IgD-negative memory B cell (primary cell): Measurements from ENCODE around the gene PDYN. TPM values are rescaled to one million over a fixed set of nuclear protein-coding genes. Genes with fewer than 3 reads are reported as not detected.
"Not testable (repeated sequence)": the region's sequence is repeated elsewhere in the genome, so short reads cannot be mapped to it uniquely, and the experiment has no call there.

Experiments
- H3K27ac Mint-ChIP-seq, 3 donors: one replicate each; pipeline ENCODE4 v1.8.0; 2020 to 2022; ENCODE audit warnings: mild to moderate bottlenecking in 3 of 3, mixed read lengths in 3 of 3, moderate library complexity in 1 of 3
- H3K27me3 Mint-ChIP-seq: one replicate; pipeline ENCODE4 v1.8.0; 2021; ENCODE audit warnings: mixed read lengths
- H3K36me3 Mint-ChIP-seq: one replicate; pipeline ENCODE4 v1.8.0; 2020; ENCODE audit warnings: mild to moderate bottlenecking, mixed read lengths
- H3K4me1 Mint-ChIP-seq, 3 donors: one replicate each; pipeline ENCODE4 v1.8.0; 2020 to 2022; ENCODE audit warnings: mixed read lengths in 3 of 3, mild to moderate bottlenecking in 1 of 3
- H3K4me3 Mint-ChIP-seq, 4 donors: one replicate each; pipeline ENCODE4 v1.8.0; 2020 to 2022; ENCODE audit warnings: mild to moderate bottlenecking in 4 of 4, mixed read lengths in 4 of 4, moderate library complexity in 3 of 4
- H3K9me3 Mint-ChIP-seq, 3 donors: one replicate each; pipeline ENCODE4 v1.8.0; 2020 to 2021; ENCODE audit warnings: mixed read lengths in 3 of 3, mild to moderate bottlenecking in 1 of 3
- polyA plus RNA-seq: library from polyadenylated mRNA; unstranded; fragments of 300-500 nt; fragmentation: Illumina TruSeq; gene quantifications from one replicate; pipeline ENCODE4 v1.2.3, GENCODE V29; 2021

Gene PDYN
- not detected for polyA plus RNA-seq

DNA sequence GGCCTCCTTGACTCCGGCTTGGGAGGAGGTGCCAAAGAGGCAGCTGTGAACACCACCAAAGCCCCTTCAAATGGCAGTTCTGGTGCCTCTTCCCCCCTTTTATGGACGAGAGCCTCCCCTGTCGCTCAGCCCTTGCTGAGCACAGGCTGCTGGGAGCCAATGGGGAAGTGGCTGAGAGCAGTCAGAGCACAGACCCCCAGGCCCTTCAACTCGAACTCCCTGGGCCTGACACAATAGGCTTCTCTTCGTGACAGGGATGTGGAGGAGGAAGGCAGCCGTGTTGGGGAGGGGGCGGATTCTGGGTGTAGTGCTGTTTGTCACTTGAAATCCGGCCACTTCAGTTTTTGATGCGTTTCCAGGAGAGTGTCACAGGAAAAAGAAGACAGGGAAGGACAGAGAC, at the start of gene PDYN:
PDYN (minus strand) TSS at position 73 of the 400 bp plus-strand sequence. CDS start 10,974 bp downstream, outside the sequence.
- Mint-ChIP-seq H3K9me3 (no peaks in the 10 kb centered on the region), H3K4me1 (no peaks in the 10 kb centered on the region), H3K36me3 (no peaks in the 10 kb centered on the region), H3K27ac (peak within 1 kb of the TSS in 1 of 3 donors; percentile 54), H3K4me3 (no peak within 1 kb of the TSS), H3K27me3 (peaks cover 19% of the 10 kb centered on the region)

DNA sequence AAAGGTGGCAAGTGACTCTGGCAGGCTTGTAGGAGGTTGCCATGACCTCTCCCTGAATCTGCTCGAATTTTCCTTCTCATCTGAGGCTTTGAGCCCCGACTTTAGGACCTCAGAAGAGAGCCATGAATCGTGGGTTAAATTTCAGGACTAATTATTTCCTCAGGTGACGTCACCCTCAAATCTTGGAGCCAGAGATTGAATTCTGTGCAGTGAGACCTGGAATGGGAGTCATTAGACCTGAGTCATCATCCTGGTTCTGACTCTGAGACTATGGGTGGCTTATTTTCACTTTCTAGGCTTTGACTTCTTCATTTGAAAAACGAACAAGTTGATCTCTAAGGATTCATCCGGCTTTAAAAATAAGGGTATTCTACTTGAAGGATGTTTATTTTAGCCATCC, 48.5 kb upstream of the PDYN start:
- Mint-ChIP-seq H3K36me3 (peaks cover 1% of the 10 kb centered on the region), H3K27me3 (peaks cover 3% of the 10 kb centered on the region), H3K4me1 (no peaks in the 10 kb centered on the region), H3K4me3 (no peak overlapping the region), H3K9me3 (peaks cover 0 to 4% (median 0%) of the 10 kb centered on the region in 3 donors), H3K27ac (no peak overlapping the region)

DNA sequence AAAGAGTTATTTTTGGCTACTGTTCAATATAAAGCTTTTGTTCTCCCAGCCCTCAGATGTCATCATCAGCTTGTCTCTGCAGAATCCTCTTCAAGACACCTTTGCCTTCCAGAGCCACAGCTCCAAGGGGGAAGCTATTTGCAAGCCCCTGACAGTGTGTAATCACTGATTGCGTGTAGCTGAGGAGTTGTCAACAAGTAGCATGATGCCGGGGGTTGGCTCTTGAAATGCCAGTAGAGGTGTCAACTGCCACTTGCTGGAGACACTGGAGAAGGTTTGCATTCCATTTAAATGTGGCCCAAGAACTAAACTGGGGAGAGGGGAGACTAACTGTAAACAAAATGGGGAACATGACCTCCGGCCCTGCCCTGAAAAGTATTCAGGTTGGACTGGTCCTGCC, 44.3 kb upstream of the PDYN start:
- H3K9me3 Mint-ChIP-seq = peaks cover 0 to 6% (median 4%) of the 10 kb centered on the region in 3 donors
- no peak overlapping the region for H3K27ac Mint-ChIP-seq

DNA sequence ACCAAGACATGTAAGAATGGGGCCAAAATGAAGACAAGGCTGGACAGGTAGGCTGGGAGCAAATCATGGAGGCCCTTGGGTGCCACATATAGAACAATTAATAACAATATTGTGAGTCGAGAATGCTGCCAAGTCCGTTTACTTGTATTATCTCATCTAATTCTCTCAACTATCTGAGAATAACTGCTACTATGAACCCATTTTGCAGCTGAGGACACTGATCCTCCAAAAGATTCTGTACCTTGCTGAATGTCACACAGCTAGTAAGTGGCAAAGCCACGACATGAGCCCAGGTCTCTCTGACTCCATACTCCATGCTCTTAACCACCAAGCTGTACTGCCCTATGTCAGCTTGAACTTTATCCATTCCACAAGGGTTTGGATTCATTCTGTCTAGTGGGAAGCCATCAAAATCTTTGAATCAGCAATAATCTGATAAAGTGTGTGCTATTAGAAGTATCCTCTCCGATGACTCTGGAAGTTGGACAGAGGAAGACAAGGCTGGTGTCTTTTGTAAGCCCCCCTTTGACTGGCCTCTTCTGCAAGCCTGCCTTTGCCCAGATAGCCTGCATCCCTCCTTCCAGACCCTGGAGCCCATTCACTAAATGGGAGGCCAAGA, 43.5 kb upstream of the PDYN start:
- Mint-ChIP-seq H3K27me3 (peaks cover 21% of the 10 kb centered on the region), H3K27ac (no peak overlapping the region), H3K4me1 (no peaks in the 10 kb centered on the region), H3K9me3 (peaks cover 0 to 6% (median 4%) of the 10 kb centered on the region in 3 donors), H3K4me3 (no peak overlapping the region), H3K36me3 (peaks cover 1% of the 10 kb centered on the region)

More for the DNA sequence above, 44.3 kb upstream of the PDYN start:
- Mint-ChIP-seq H3K4me3 (no peak overlapping the region), H3K36me3 (peaks cover 1% of the 10 kb centered on the region), H3K27me3 (peaks cover 21% of the 10 kb centered on the region), H3K4me1 (no peaks in the 10 kb centered on the region)

DNA sequence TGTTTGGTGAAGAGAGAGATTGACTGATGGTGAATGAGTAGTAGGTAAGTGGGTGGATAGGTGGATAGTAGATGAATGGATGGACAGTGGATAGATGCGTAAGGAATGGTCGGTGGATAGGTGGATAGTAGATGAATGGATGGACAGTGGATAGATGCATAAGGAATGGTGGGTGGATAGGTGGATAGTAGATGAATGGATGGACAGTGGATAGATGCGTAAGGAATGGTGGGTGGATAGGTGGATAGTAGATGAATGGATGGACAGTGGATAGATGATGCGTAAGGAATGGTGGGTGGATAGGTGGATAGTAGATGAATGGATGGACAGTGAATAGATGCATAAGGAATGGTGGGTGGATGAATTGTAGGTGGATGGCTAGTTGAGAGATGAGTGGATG, 42.5 kb upstream of the PDYN start:
- not testable (repeated sequence) for H3K4me3 Mint-ChIP-seq, H3K4me1 Mint-ChIP-seq, H3K36me3 Mint-ChIP-seq, H3K27ac Mint-ChIP-seq, H3K9me3 Mint-ChIP-seq
- peaks cover 26% of the 10 kb centered on the region for H3K27me3 Mint-ChIP-seq

DNA sequence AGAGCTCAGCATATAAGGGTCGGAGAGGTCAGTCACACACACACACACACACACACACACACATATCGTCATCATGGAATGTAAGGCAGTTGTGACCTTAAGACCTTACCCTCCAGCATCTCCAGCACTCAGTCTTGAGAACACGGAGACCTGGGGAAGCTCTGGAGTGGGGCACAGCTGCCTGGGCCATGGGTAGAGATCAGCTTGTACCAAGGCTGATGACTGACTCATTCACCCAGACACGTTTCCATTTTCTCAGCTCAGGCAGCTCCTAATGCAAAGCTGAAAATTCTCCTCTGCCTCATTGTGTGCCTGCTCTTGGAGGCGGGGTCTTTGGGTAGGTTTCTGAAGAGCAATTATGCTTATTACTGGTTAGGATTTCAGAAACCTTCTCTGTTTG, 38.3 kb upstream of the PDYN start:
- peaks cover 5 to 13% (median 5%) of the 10 kb centered on the region in 3 donors for H3K9me3 Mint-ChIP-seq
- no peaks in the 10 kb centered on the region for H3K36me3 Mint-ChIP-seq
- H3K4me3 Mint-ChIP-seq = no peak overlapping the region
- no peak overlapping the region for H3K27ac Mint-ChIP-seq
- H3K27me3 Mint-ChIP-seq = peaks cover 33% of the 10 kb centered on the region
- H3K4me1 Mint-ChIP-seq = no peaks in the 10 kb centered on the region

DNA sequence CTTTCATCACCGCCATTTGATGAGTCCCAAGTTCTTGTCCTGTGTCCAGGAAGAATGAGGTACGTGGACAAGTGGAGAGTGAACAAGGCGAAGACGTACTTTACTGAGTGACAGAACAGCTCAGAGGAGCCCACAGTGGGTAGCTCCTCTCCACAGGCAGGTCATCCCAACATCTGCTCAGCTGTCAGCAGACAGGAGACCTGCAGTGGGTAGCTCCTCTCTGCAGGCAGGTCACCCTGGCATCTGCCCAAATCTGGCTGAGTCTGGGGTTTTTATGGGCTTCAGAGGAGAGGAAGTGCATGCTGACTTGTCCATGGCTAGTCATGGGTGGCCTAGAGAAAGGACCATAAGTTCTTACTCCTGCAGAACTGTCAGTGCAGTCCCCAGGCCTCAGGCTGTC, 32.7 kb upstream of the PDYN start:
- no peak overlapping the region for H3K4me3 Mint-ChIP-seq
- H3K9me3 Mint-ChIP-seq = peaks cover 2 to 9% (median 5%) of the 10 kb centered on the region in 3 donors
- no peaks in the 10 kb centered on the region for H3K4me1 Mint-ChIP-seq
- peaks cover 23% of the 10 kb centered on the region for H3K27me3 Mint-ChIP-seq
- H3K27ac Mint-ChIP-seq = no peak overlapping the region
- no peaks in the 10 kb centered on the region for H3K36me3 Mint-ChIP-seq

DNA sequence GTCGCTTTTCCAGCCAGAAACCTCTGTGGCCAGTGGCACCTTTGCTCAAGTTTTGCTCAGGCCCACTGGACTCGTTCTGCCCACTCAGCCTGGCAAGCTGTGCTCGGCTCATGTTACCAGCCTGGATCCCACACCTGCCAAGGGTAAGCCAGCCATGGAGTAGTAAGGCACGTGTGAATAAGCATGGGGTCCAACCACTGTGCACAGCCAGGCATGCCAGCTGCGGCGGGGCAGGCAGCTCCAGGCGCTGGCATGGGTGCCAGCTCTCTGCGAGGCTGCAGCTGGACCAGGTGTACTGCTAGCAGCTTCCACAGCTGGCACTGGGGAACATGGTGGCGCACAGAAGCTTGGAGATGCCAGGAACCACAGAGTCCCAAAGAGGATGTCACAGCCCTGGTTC, 32.1 kb upstream of the PDYN start:
- no peak overlapping the region for H3K4me3 Mint-ChIP-seq
- H3K27me3 Mint-ChIP-seq = peaks cover 20% of the 10 kb centered on the region
- H3K9me3 Mint-ChIP-seq = peaks cover 2 to 9% (median 5%) of the 10 kb centered on the region in 3 donors
- H3K27ac Mint-ChIP-seq = no peak overlapping the region
- no peaks in the 10 kb centered on the region for H3K4me1 Mint-ChIP-seq
- H3K36me3 Mint-ChIP-seq = no peaks in the 10 kb centered on the region

DNA sequence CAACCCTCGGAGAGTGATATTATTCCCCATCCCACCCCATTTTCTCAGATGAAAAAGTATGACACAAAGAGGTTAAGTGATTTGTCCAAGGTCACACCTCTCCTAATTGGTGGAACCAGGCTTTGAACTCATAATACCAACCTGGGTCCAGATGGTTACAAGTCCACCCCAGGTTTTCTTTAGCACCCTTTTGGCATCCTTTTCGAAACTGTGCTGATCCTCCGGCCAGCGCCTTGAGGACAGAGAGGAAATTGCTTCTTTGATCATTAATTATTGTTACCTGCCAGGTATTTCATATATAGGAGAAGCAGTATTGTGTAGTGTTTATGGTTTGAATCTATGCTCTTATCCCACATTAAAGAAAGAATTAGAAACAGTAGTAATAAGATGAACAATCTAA, 29.3 kb upstream of the PDYN start:
- no peaks in the 10 kb centered on the region for H3K4me1 Mint-ChIP-seq

DNA sequence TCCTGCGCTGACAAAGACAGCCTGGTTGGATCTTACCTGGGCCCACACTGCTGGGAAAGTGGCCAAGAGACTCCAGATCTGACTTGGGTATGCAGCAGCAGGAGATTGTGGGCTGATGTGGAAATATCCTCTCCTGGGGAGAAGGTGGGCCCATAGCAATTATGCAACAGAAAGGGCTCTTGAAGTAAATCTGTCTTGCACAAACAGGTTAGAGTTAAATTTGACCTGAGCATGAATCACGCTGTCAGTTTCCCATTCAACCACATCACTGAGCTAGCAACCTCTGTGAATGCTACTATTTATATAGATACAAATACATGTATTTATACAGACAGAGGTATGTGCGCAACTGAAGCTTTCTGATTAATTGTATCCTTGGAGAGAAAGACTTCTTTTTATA, 28.3 kb upstream of the PDYN start:
- no peaks in the 10 kb centered on the region for H3K36me3 Mint-ChIP-seq
- no peak overlapping the region for H3K4me3 Mint-ChIP-seq
- no peaks in the 10 kb centered on the region for H3K4me1 Mint-ChIP-seq
- H3K27ac Mint-ChIP-seq = no peak overlapping the region
- peaks cover 0 to 2% (median 0%) of the 10 kb centered on the region in 3 donors for H3K9me3 Mint-ChIP-seq
- peaks cover 15% of the 10 kb centered on the region for H3K27me3 Mint-ChIP-seq

More for the DNA sequence above, 29.3 kb upstream of the PDYN start:
- Mint-ChIP-seq H3K9me3 (peaks cover 2 to 9% (median 3%) of the 10 kb centered on the region in 3 donors), H3K27ac (no peak overlapping the region), H3K4me3 (no peak overlapping the region), H3K36me3 (no peaks in the 10 kb centered on the region), H3K27me3 (peaks cover 15% of the 10 kb centered on the region)

DNA sequence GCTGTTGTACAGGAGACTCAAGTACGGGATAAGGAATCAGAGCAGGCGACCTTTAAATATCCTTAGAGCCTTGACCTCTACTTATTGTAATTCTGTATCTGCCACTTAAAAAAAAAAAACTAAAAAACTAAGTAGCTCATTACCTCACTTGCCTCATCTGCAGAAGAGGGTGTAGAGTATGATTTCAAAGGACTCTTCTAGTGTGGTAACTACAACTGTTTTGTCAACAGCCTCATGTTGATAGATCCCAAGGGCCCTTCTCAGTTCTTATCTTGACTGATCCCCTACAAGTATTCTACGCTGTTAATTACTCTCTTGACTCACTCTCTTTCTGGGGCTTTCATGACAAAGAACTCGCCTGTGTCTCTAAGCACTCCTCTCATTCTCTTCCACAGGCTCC, 16.7 kb upstream of the PDYN start:
- Mint-ChIP-seq H3K27me3 (peaks cover 14% of the 10 kb centered on the region), H3K4me1 (peaks cover 0 to 1% (median 0%) of the 10 kb centered on the region in 3 donors), H3K36me3 (no peaks in the 10 kb centered on the region), H3K27ac (no peak overlapping the region), H3K9me3 (peaks cover 0 to 1% (median 0%) of the 10 kb centered on the region in 3 donors), H3K4me3 (no peak overlapping the region)

DNA sequence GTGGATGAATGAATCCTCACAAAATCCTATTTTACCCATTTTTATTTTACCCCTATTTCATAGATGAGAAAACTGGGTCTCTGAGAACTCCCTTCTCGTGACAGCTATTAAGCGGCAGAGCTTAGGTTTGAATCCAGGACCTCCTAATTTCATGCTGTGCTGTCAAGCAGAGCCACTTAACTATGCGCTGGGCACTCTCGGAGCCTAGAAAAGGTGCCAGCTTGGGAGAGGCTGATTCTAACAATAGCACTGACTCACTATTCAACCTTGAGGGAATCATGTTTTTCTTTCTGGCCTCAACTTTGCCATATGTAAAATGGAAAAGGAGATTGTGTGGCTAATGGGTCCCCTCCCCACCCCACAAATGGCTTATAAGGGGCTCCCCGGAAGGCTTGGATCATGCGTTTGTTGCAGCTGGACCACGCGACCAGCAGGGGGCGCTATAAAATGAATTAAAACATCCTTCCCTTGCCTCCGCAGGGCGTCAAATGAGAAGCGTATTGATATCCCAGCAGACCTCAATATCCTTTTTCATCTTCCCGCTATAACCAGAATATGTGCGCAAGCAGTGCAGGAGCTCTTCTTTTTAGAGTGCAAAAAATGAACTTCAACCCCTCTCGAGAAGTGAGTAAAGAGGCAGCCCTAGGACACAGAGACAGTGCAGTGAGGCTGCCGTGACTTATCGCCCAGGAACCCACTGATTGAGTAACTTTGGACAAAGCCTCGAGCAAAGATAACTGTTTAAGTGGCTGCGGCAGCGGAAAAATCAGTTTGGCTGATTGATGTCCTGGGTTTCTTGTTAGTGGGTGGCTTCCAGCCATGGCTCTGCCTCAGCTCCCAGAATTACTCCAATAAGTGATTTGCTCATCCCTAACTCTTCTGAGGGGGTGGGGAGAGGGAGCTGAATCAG, 12.8 kb upstream of the PDYN start:
- peaks cover 13% of the 10 kb centered on the region for H3K27me3 Mint-ChIP-seq

DNA sequence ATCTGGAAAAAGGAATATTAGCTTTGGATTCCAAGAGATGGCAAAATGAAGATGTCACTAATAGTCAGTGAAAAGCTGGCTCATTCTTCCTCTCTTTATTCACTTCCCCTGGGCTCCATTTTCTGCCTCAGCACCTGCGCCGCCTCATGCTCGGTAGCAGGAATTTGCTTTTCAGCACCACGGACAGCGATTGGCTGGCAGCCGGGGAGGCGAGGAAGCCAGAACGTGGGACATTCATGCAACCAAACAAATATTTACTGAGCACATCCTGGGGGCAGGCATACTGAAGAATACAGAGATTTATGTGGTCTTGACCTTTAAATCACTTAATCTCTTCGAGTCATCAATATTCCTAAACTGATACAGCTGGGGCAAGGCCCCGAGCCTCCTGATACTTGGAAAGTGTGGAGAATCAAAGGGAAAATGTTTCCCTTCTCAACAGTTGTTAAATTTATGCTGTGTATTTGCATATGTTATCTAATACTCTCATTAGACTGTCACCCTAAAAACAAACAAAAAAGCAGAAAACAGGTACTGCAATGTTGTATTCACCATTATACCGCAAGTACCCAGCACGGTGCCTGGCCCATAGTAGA, 12.1 kb upstream of the PDYN start:
- Mint-ChIP-seq H3K4me1 (peaks cover 0 to 1% (median 0%) of the 10 kb centered on the region in 3 donors), H3K36me3 (no peaks in the 10 kb centered on the region), H3K27ac (peak overlapping the region in 1 of 3 donors; percentile 13), H3K9me3 (peaks cover 0 to 3% (median 0%) of the 10 kb centered on the region in 3 donors), H3K27me3 (peaks cover 13% of the 10 kb centered on the region), H3K4me3 (no peak overlapping the region)

More for the DNA sequence above, 12.8 kb upstream of the PDYN start:
- no peak overlapping the region for H3K4me3 Mint-ChIP-seq
- no peaks in the 10 kb centered on the region for H3K36me3 Mint-ChIP-seq
- H3K9me3 Mint-ChIP-seq = peaks cover 0 to 3% (median 0%) of the 10 kb centered on the region in 3 donors
- H3K4me1 Mint-ChIP-seq = peaks cover 0 to 1% (median 0%) of the 10 kb centered on the region in 3 donors
- no peak overlapping the region for H3K27ac Mint-ChIP-seq

DNA sequence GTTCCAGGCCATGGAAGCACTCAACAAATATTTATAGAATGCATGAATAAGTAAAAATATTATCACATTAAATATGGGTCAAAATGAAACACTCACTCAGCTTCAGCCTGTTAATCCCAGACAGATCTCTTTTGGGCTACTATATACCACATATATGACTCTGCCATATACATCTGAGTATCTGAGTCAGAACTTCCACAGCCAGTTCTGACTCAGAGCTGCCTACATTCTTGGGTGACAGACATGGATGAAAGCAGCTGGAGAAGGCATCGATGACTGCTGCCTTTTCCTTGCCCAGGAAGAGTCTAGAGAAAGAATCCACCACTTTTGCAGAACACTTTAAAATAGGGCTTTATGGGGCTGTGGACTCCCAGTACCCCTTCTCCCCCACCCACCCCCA, 11.5 kb upstream of the PDYN start:
- Mint-ChIP-seq H3K27me3 (peaks cover 12% of the 10 kb centered on the region), H3K36me3 (no peaks in the 10 kb centered on the region), H3K9me3 (peaks cover 0 to 3% (median 0%) of the 10 kb centered on the region in 3 donors), H3K27ac (no peak overlapping the region), H3K4me1 (peaks cover 0 to 1% (median 0%) of the 10 kb centered on the region in 3 donors), H3K4me3 (no peak overlapping the region)

DNA sequence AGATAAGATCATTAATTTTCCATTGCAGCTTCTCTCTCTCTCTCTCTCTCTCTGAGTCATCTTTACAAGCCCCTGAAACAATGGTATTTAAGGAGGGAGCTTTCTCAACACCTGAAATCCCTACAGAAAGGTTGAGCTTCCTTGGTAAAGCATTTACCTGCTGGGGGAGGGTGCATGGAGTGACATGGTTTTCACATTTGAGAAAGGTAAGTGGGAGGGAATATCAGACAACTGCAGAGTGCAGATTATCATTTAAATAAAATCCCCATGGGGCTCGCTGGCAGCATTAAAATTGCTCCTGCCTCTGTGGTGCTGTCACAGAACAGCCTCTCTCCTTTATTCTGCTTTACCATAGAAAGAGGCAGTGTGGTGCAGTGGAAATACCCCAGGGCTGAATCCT, 10.3 kb upstream of the PDYN start:
- H3K36me3 Mint-ChIP-seq = no peaks in the 10 kb centered on the region
- peaks cover 9% of the 10 kb centered on the region for H3K27me3 Mint-ChIP-seq
- H3K4me1 Mint-ChIP-seq = peaks cover 0 to 1% (median 0%) of the 10 kb centered on the region in 3 donors
- H3K4me3 Mint-ChIP-seq = no peak overlapping the region
- H3K9me3 Mint-ChIP-seq = peaks cover 0 to 2% (median 0%) of the 10 kb centered on the region in 3 donors
- H3K27ac Mint-ChIP-seq = no peak overlapping the region
